Measurements from ENCODE around the gene SND1. TPM values are rescaled to one million over a fixed set of nuclear protein-coding genes. Genes with fewer than 3 reads are reported as not detected.

The SND1 gene
- total RNA-seq, 2 donors from 2014 or later: 146 to 155 TPM

DNA sequence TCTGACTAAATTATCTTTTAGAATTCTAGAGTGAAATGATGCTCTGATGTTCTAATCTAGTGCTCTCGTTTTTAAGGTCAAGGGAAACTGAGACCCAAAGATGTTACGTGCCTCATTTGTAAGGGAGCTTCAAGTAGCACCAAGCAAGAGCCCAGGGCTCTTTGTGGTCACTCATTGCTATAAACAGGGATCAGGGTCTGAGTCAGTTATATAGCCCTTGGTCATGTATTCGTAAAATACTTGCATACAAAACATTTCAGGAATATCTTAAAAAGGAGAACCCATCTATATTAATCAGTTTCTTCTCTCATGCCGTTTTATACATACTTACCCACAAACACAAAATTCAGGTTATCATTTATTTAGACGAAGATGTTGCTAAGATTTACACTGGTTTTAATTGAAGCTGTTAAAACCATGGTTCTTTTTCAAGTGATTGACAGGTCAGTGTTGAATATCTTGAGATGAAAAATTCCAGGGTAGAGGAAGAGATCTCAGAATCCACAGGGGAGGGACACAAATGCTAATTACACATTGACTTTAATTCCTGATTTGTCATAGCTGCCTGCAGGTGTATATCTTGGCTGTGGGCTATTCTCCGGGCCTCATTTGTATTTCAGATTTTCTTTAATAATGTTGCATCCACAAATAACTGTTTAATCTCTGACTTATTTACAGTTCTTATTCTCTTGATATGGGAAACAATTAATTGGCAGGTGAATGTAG lies 188.4 kb downstream of the SND1 start:
- Histone ChIP-seq H3K36me3 (replicated peaks in 1 of 2; ENCODE audit: insufficient read depth in 1 of 2, low read depth in 2 of 2) (no peaks in the 10 kb centered on the region), H3K4me1 (peaks cover 67% of the 10 kb centered on the region), H3K27ac (peak overlapping the region in 2 of 4 donors; percentile 13 to 18), H3K9me3 (peaks cover 0 to 4% (median 0%) of the 10 kb centered on the region in 3 donors), H3K27me3 (no peaks in the 10 kb centered on the region), H3K4me3 (no peak overlapping the region)
- TF ChIP-seq, protein P1, sequence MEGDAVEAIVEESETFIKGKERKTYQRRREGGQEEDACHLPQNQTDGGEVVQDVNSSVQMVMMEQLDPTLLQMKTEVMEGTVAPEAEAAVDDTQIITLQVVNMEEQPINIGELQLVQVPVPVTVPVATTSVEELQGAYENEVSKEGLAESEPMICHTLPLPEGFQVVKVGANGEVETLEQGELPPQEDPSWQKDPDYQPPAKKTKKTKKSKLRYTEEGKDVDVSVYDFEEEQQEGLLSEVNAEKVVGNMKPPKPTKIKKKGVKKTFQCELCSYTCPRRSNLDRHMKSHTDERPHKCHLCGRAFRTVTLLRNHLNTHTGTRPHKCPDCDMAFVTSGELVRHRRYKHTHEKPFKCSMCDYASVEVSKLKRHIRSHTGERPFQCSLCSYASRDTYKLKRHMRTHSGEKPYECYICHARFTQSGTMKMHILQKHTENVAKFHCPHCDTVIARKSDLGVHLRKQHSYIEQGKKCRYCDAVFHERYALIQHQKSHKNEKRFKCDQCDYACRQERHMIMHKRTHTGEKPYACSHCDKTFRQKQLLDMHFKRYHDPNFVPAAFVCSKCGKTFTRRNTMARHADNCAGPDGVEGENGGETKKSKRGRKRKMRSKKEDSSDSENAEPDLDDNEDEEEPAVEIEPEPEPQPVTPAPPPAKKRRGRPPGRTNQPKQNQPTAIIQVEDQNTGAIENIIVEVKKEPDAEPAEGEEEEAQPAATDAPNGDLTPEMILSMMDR (IDR thresholded peaks at IDR 0.05): no peak
- TF ChIP-seq POLR2A (IDR thresholded peaks at IDR 0.05): no peak
- intact Hi-C loops (cut with DNase I): no loop called here
- DNase-seq (no peak), ATAC-seq (no peak)
- WGBS, 2 donors: 78 to 82% methylated on average over 6 of the region's 6 CpGs

- H3K4me3 ChIP-seq: no peak overlapping the region
- intact Hi-C loops (cut with DNase I): no loop called here
- no peaks in the 10 kb centered on the region for H3K36me3 ChIP-seq (replicated peaks in 1 of 2; ENCODE audit: insufficient read depth in 1 of 2, low read depth in 2 of 2)
- no peak for ATAC-seq
- DNase-seq: peak in 1 of 4 donors; percentile 17
- H3K27me3 ChIP-seq: no peaks in the 10 kb centered on the region
- peak overlapping the region in 3 of 4 donors; percentile 2 to 76 (median 71) for H3K27ac ChIP-seq
- H3K4me1 ChIP-seq: peaks cover 66% of the 10 kb centered on the region
- TF ChIP-seq POLR2A (IDR thresholded peaks at IDR 0.05): no peak
- TF ChIP-seq, protein P1 (IDR thresholded peaks at IDR 0.05): no peak
- H3K9me3 ChIP-seq: no peaks in the 10 kb centered on the region
- WGBS, 2 donors: 73 to 81% methylated on average over 2 of the region's 2 CpGs
Observed at GRCh38 chr7:127844165-127844564, 192.2 kb downstream of the SND1 start.

GRCh38 chr7:127844707-127845331 lies 192.8 kb downstream of the SND1 start:
- H3K36me3 ChIP-seq (replicated peaks in 1 of 2; ENCODE audit: insufficient read depth in 1 of 2, low read depth in 2 of 2): no peaks in the 10 kb centered on the region
- DNase-seq (peak; percentile 58 to 73 (median 68)), ATAC-seq (peak; percentile 96)
- 10 to 11% methylated on average over 2 of the region's 2 CpGs for WGBS, 2 donors
- H3K4me1 ChIP-seq: peaks cover 60% of the 10 kb centered on the region
- H3K27me3 ChIP-seq: no peaks in the 10 kb centered on the region
- no peak overlapping the region for H3K4me3 ChIP-seq
- no peak for TF ChIP-seq POLR2A (IDR thresholded peaks at IDR 0.05)
- TF ChIP-seq, protein P1 (IDR thresholded peaks at IDR 0.05): no peak
- H3K27ac ChIP-seq: peak overlapping the region; percentile 41 to 76 (median 56)
- intact Hi-C loops (cut with DNase I): no loop called here
- H3K9me3 ChIP-seq: no peaks in the 10 kb centered on the region

- TF ChIP-seq, protein P1 (IDR thresholded peaks at IDR 0.05): no peak
- no peak for TF ChIP-seq POLR2A (IDR thresholded peaks at IDR 0.05)
- DNase-seq: no peak
Observed at GRCh38 chr7:127845522-127846214, 193.7 kb downstream of the SND1 start.

More at GRCh38 chr7:127845522-127846214, 193.7 kb downstream of the SND1 start:
- H3K9me3 ChIP-seq: no peaks in the 10 kb centered on the region
- peak; percentile 35 for ATAC-seq
- H3K36me3 ChIP-seq (replicated peaks in 1 of 2; ENCODE audit: insufficient read depth in 1 of 2, low read depth in 2 of 2): no peaks in the 10 kb centered on the region
- peak overlapping the region in 3 of 4 donors; percentile 41 to 76 (median 71) for H3K27ac ChIP-seq
- H3K27me3 ChIP-seq: no peaks in the 10 kb centered on the region
- 6 to 14% methylated on average over 1 of the region's 1 CpG for WGBS, 2 donors
- no peak overlapping the region for H3K4me3 ChIP-seq
- intact Hi-C loops (cut with DNase I): no loop called here
- peaks cover 51% of the 10 kb centered on the region for H3K4me1 ChIP-seq

All from body of pancreas (tissue), 4 donors.